ENCODE results near the gene ISCA2. TPM values are rescaled to one million over a fixed set of nuclear protein-coding genes. Genes with fewer than 3 reads are reported as not detected.

The ISCA2 gene
- total and polyA plus RNA-seq, 2 experiments from 2014 or later, result 44.0 to 171 TPM

- H3K4me1 Mint-ChIP-seq, result peaks cover 8% of the 10 kb centered on the region; the same call in 2 of the 3 replicates
- no peaks in the 10 kb centered on the region for H3K9me3 Mint-ChIP-seq
- Histone ChIP-seq H3K4me2 (no peak overlapping the region), H3K79me2 (replicated peaks; ENCODE audit: insufficient read depth) (no peaks in the 10 kb centered on the region), H2AFZ (no peak overlapping the region), H3K36me3 (ENCODE audit: insufficient read depth) (no peaks in the 10 kb centered on the region), H4K20me1 (replicated peaks; ENCODE audit: insufficient read depth) (no peaks in the 10 kb centered on the region), H3K4me3 (no peak overlapping the region), H3K27ac (ENCODE audit: low read depth) (no peak overlapping the region), H3K9me2 (ENCODE audit: insufficient read depth) (no peaks in the 10 kb centered on the region), H3F3A (replicated peaks; ENCODE audit: low read depth) (no peaks in the 10 kb centered on the region), H3K27me3 (ENCODE audit: insufficient read depth) (no peaks in the 10 kb centered on the region), H3K4me1 (ENCODE audit: insufficient read depth) (no peaks in the 10 kb centered on the region)
- peaks cover 4% of the 10 kb centered on the region for H3K27me3 Mint-ChIP-seq (ENCODE audit: insufficient read depth, low read depth, poor library complexity)
- no peak overlapping the region for H3K4me3 Mint-ChIP-seq
- no peak overlapping the region for H3K27ac Mint-ChIP-seq
- DNase-seq (ENCODE audit: low spot score) (no peak), ATAC-seq (no peak)
- no peaks in the 10 kb centered on the region for H3K36me3 Mint-ChIP-seq (ENCODE audit: low read depth)
- TF ChIP-seq ZNF114 (CRISPR knock-in tag; IDR thresholded peaks at IDR 0.05) (no peak), NANOG (IDR thresholded peaks at IDR 0.05; ENCODE audit: borderline replicate concordance) (no peak), CREB1 (CRISPR knock-in tag; IDR thresholded peaks at IDR 0.05; ENCODE audit: low read depth) (no peak), EZH2phosphoT487 (IDR thresholded peaks at IDR 0.05; ENCODE audit: unreplicated experiment) (no peak), STAT1 (IDR thresholded peaks at IDR 0.05; ENCODE audit: unreplicated experiment) (no peak), POLR2AphosphoS5 (IDR thresholded peaks at IDR 0.05; ENCODE audit: low read depth) (no peak), ZNF462 (CRISPR knock-in tag; IDR thresholded peaks at IDR 0.05) (no peak), CTCF (conservative IDR thresholded peaks at IDR 0.05; ENCODE audit: low read depth in 2 of 2) (no peak), REST (IDR thresholded peaks at IDR 0.05; ENCODE audit: unreplicated experiment) (no peak), EZH2 (IDR thresholded peaks at IDR 0.05; ENCODE audit: low read depth, unreplicated experiment) (no peak), ZNF331 (CRISPR knock-in tag; IDR thresholded peaks at IDR 0.05; ENCODE audit: low read depth) (no peak), ETS1 (IDR thresholded peaks at IDR 0.05) (no peak), JUNB (IDR thresholded peaks at IDR 0.05; ENCODE audit: unreplicated experiment) (no peak)
These were observed 42.3 kb downstream of the ISCA2 start for GRCh38 chr14:74535756-74536325.
